Activated CD4-positive, alpha-beta T cell treated with anti-CD3 and anti-CD28 coated beads for 36 hours (primary cell): ENCODE data around the gene LCE1F. TPM values are rescaled to one million over a fixed set of nuclear protein-coding genes. Genes with fewer than 3 reads are reported as not detected.

Source experiments
- ATAC-seq: fragments of 200-7000 bp; cut with Tn5 transposase; one replicate; pipeline ENCODE4 v1.10.0; 2021; ENCODE audit warnings: mild to moderate bottlenecking, moderate library complexity
- CTCF ChIA-PET: fragments of 350-600 bp; sonication (Branson Sonifier 250); formaldehyde crosslinking; loops from one replicate; lab custom pipeline; 2021; ENCODE audit warnings: antibody characterized with exemption; lab: Charles Lee
- POLR2A ChIA-PET: fragments of 350-600 bp; sonication (Branson Sonifier 250); formaldehyde crosslinking; loops from one replicate; lab custom pipeline; 2021; ENCODE audit warnings: antibody characterized with exemption, inconsistent platforms; lab: Charles Lee
- DNase-seq: peaks from one replicate; pipeline ENCODE4 v3.0.0-alpha.2; 2020
- H3K27ac Mint-ChIP-seq: one replicate; pipeline ENCODE4 v1.8.0; 2021; ENCODE audit warnings: mixed read lengths
- H3K27me3 Mint-ChIP-seq: one replicate; pipeline ENCODE4 v1.8.0; 2021; ENCODE audit warnings: mixed read lengths
- H3K36me3 Mint-ChIP-seq: one replicate; pipeline ENCODE4 v1.8.0; 2021; ENCODE audit warnings: low read depth, mixed read lengths
- H3K4me1 Mint-ChIP-seq: one replicate; pipeline ENCODE4 v1.8.0; 2021; ENCODE audit warnings: mixed read lengths
- H3K4me3 Mint-ChIP-seq: one replicate; pipeline ENCODE4 v1.8.0; 2021; ENCODE audit warnings: mild to moderate bottlenecking, moderate library complexity, mixed read lengths
- H3K9me3 Mint-ChIP-seq: one replicate; pipeline ENCODE4 v1.8.0; 2021; ENCODE audit warnings: low read depth, mixed read lengths
- intact Hi-C, 2 experiments: fragments of 100-400 bp; cut with DNase I in 1 of 2; cut with micrococcal nuclease in 1 of 2; formaldehyde crosslinking; loops; one replicate each; pipeline versions ENCODE4 v1.14.2 to v1.15.1; 2022 to 2024; cut with DNase I, micrococcal nuclease
- total RNA-seq, 2 experiments: library from RNA; stranded (reverse); gene quantifications; one replicate each; pipeline ENCODE4 v1.2.3, GENCODE V29; 2021

LCE1F gene
- total RNA-seq, 2 experiments from 2014 or later = not detected

- H3K4me1 Mint-ChIP-seq = peaks cover 2% of the 10 kb centered on the region
- H3K4me3 Mint-ChIP-seq = no peak overlapping the region
- peaks cover 34% of the 10 kb centered on the region for H3K27me3 Mint-ChIP-seq
- DNase-seq = no peak
- ChIA-PET POLR2A (no interaction called here), CTCF (interaction anchor here (0.7 to 1.7 kb wide), 2 partner anchors 13 to 18 kb away, joined by 3 to 4 read pairs; no protein-coding TSS in a partner anchor)
- H3K36me3 Mint-ChIP-seq = no peaks in the 10 kb centered on the region
- ATAC-seq = no peak
- no peaks in the 10 kb centered on the region for H3K9me3 Mint-ChIP-seq
- intact Hi-C loops = no loop called here
- no peak overlapping the region for H3K27ac Mint-ChIP-seq
Observed at GRCh38 chr1:152753586-152753985, 21.4 kb upstream of the LCE1F start.

DNA sequence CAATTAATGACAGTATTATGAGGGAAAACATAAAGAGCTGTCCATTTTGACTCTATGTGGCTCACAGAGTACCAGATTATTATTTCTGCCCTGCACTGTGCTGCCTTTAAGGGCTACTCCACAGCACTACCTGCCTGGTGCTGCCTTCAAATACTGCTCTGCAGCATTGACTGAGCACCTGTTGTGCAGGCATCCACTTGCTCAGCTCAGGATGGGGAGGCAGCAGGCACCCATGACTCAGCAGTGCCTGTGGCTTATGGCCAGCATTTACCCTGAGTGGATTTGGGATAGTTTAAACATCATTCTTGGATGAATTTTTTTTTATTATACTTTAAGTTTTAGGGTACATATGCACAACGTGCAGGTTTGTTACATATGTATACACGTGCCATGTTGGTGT lies 18.1 kb upstream of the LCE1F start:
- H3K4me3 Mint-ChIP-seq = no peak overlapping the region
- H3K27me3 Mint-ChIP-seq = peaks cover 20% of the 10 kb centered on the region
- ChIA-PET POLR2A (no interaction called here), CTCF (no interaction called here)
- no peak overlapping the region for H3K27ac Mint-ChIP-seq
- no peaks in the 10 kb centered on the region for H3K36me3 Mint-ChIP-seq
- peaks cover 2% of the 10 kb centered on the region for H3K4me1 Mint-ChIP-seq
- no peaks in the 10 kb centered on the region for H3K9me3 Mint-ChIP-seq
- intact Hi-C loops = no loop called here
- no peak for DNase-seq
- ATAC-seq = no peak

DNA sequence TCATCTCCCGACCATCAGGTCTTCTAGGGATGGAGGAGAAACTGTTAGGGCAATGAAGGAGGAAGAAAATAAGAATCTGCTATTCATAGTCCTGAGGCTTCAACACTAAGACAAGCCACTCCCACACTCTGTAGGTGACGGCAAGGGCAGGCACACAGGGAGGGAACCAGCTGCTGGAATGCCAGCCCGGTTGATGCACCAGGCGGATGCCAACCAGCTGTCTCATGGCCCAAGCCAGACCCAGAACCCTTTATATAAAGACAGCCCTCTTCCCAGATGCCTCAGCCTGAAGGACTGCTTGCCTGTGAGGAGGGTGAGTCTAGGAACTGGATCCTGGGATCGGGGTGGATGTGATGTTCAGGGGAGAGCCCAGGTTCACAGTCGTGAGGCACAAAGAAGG lies 17.2 kb upstream of the LCE1F start, which contains the start of gene KPRP:
Gene KPRP, plus strand, starts transcription at position 279 of the 400 bp plus-strand sequence. CDS start 1,564 bp downstream, outside the sequence.
- Mint-ChIP-seq H3K36me3 (no peaks in the 10 kb centered on the region), H3K27ac (no peak within 1 kb of the TSS), H3K27me3 (peaks cover 15% of the 10 kb centered on the region), H3K9me3 (no peaks in the 10 kb centered on the region), H3K4me1 (no peaks in the 10 kb centered on the region), H3K4me3 (no peak within 1 kb of the TSS)
- ATAC-seq (no peak), DNase-seq (no peak)
- intact Hi-C loops = no loop called here
- CTCF ChIA-PET = no interaction called here
- POLR2A ChIA-PET = no interaction called here

GRCh38 chr1:152758636-152759035 lies 16.3 kb upstream of the LCE1F start:
- Mint-ChIP-seq H3K27me3 (peaks cover 14% of the 10 kb centered on the region), H3K4me3 (no peak overlapping the region), H3K36me3 (no peaks in the 10 kb centered on the region), H3K4me1 (no peaks in the 10 kb centered on the region), H3K9me3 (no peaks in the 10 kb centered on the region), H3K27ac (no peak overlapping the region)
- POLR2A ChIA-PET = no interaction called here
- DNase-seq = no peak
- no peak for ATAC-seq
- intact Hi-C loops = no loop called here
- CTCF ChIA-PET = no interaction called here

DNA sequence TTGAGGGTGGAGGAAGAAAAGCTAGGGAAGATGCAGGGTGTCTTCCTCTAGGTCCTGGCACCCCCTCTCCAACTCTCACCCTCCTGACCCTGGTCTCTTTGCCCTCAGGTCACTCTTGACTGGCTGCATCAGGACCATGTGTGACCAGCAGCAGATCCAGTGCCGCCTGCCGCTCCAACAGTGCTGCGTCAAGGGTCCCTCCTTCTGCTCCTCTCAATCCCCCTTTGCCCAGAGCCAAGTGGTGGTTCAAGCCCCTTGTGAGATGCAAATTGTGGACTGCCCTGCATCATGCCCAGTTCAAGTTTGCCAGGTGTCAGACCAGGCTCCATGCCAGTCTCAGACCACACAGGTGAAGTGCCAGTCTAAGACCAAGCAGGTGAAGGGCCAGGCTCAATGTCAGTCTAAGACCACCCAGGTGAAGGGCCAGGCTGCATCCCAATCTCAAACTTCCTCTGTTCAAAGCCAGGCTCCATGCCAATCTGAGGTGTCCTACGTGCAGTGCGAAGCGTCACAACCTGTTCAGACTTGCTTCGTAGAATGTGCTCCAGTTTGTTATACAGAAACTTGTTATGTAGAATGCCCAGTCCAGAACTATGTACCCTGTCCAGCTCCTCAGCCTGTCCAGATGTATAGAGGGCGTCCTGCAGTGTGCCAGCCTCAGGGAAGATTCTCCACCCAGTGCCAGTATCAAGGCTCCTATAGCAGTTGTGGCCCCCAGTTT lies 15.3 kb upstream of the LCE1F start:
- H3K27ac Mint-ChIP-seq = no peak overlapping the region
- ChIA-PET CTCF (no interaction called here), POLR2A (no interaction called here)
- no peak for DNase-seq
- H3K4me1 Mint-ChIP-seq = no peaks in the 10 kb centered on the region
- H3K9me3 Mint-ChIP-seq = no peaks in the 10 kb centered on the region
- intact Hi-C loops = no loop called here
- no peak for ATAC-seq
- no peaks in the 10 kb centered on the region for H3K36me3 Mint-ChIP-seq
- no peak overlapping the region for H3K4me3 Mint-ChIP-seq
- H3K27me3 Mint-ChIP-seq = peaks cover 11% of the 10 kb centered on the region

DNA sequence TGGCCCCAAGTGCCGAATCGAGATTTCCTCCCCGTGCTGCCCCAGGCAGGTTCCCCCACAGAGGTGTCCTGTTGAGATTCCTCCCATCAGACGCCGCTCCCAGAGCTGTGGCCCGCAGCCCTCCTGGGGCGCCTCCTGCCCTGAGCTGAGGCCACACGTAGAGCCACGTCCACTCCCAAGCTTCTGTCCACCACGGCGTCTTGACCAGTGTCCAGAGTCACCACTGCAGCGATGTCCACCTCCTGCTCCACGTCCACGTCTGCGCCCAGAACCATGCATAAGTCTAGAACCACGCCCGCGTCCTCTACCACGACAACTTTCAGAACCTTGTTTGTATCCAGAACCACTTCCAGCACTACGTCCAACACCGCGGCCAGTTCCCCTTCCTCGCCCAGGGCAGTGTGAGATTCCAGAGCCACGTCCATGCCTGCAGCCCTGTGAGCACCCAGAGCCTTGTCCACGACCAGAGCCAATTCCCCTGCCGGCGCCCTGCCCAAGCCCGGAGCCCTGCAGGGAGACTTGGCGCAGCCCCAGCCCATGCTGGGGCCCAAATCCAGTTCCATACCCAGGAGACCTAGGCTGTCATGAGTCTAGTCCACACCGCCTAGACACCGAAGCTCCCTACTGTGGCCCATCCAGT lies 14.3 kb upstream of the LCE1F start:
- ATAC-seq (no peak), DNase-seq (no peak)
- no peak overlapping the region for H3K27ac Mint-ChIP-seq
- no peaks in the 10 kb centered on the region for H3K9me3 Mint-ChIP-seq
- peaks cover 9% of the 10 kb centered on the region for H3K27me3 Mint-ChIP-seq
- H3K4me1 Mint-ChIP-seq = no peaks in the 10 kb centered on the region
- ChIA-PET CTCF (interaction anchor here (1.1 kb wide), 1 partner anchor 29 kb away, joined by 3 read pairs; no protein-coding TSS in a partner anchor), POLR2A (no interaction called here)
- intact Hi-C loops = no loop called here
- no peaks in the 10 kb centered on the region for H3K36me3 Mint-ChIP-seq
- H3K4me3 Mint-ChIP-seq = no peak overlapping the region

DNA sequence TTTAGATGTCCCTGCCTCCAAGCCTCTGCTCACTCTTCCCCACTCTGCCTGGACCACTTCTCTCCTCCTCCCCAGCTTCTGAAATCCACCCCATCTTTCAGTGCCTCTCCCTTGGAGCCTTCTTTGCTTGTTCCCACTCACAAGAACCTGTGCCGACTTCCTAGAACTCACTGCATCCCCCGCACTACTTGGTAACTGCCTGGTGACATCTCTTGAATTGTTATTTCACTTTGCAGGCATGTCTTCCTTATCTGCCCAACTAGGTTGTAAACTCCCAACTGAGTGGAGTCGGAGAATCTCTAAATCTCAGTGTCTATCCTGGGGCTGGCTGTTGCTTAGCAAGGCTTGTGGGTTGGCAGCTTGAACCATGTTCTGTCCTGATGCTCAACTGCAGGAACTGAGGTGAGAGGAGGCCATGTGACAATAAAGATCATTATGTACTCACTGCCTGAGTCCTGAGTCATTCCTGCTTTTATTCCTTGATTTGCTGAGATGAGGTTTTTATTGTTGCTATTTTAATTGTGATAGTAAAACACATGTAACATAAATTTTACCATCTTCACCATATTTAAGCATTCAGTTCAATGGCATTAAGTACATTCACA lies 13.2 kb upstream of the LCE1F start:
- H3K27me3 Mint-ChIP-seq = peaks cover 5% of the 10 kb centered on the region
- DNase-seq = no peak
- intact Hi-C loops = no loop called here
- no peak overlapping the region for H3K4me3 Mint-ChIP-seq
- ChIA-PET CTCF (no interaction called here), POLR2A (no interaction called here)
- no peak overlapping the region for H3K27ac Mint-ChIP-seq
- no peaks in the 10 kb centered on the region for H3K4me1 Mint-ChIP-seq
- H3K36me3 Mint-ChIP-seq = no peaks in the 10 kb centered on the region
- no peak for ATAC-seq
- H3K9me3 Mint-ChIP-seq = no peaks in the 10 kb centered on the region

DNA sequence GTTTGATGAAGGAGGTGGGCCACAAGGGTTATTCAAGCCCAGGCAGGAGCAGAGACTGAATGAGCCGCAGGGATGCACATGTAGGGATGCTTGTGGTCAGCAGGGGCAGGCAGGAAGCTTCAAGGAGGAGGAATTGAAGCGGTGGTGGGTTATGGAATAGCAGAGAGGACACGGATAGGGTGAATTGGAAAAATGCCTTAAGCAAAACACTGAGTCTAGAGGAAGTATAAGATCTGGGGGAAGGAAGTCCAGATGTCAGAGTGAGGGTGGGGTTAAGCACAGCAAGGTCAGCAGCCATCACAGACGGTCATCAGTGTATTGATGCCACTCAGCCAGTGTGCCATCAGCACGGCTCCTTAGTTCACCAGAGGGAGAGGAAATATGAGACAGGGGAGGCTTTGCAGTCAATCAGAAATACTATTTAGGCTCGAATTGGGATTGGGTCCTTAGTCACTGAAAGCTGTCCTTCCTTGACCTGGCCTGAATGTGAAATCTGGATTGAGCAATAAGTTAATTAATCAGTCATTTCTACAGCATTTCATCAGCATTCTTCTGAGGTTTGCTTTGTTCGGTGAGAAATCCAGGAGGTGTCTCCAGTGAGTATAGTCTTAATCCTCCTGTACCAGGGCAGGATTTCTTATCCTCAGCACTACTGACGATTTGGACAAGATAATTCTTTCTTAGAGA lies 6.0 kb upstream of the LCE1F start:
- Mint-ChIP-seq H3K36me3 (no peaks in the 10 kb centered on the region), H3K9me3 (no peaks in the 10 kb centered on the region), H3K4me3 (no peak overlapping the region), H3K27me3 (peaks cover 14% of the 10 kb centered on the region), H3K4me1 (no peaks in the 10 kb centered on the region), H3K27ac (no peak overlapping the region)
- ChIA-PET CTCF (interaction anchor here (0.7 kb wide), 1 partner anchor 185 kb away, joined by 3 read pairs; no protein-coding TSS in a partner anchor), POLR2A (no interaction called here)
- DNase-seq (no peak), ATAC-seq (no peak)
- intact Hi-C loops = no loop called here

GRCh38 chr1:152770411-152770810 lies 4.5 kb upstream of the LCE1F start:
- POLR2A ChIA-PET = no interaction called here
- Mint-ChIP-seq H3K27ac (no peak overlapping the region), H3K36me3 (no peaks in the 10 kb centered on the region), H3K4me3 (no peak overlapping the region), H3K4me1 (no peaks in the 10 kb centered on the region), H3K27me3 (peaks cover 14% of the 10 kb centered on the region), H3K9me3 (no peaks in the 10 kb centered on the region)
- DNase-seq (no peak), ATAC-seq (no peak)
- intact Hi-C loops = no loop called here
- CTCF ChIA-PET = no interaction called here

GRCh38 chr1:152776361-152776760 lies 1.4 kb downstream of the LCE1F start:
- POLR2A ChIA-PET = no interaction called here
- intact Hi-C loops = no loop called here
- CTCF ChIA-PET = no interaction called here

DNA sequence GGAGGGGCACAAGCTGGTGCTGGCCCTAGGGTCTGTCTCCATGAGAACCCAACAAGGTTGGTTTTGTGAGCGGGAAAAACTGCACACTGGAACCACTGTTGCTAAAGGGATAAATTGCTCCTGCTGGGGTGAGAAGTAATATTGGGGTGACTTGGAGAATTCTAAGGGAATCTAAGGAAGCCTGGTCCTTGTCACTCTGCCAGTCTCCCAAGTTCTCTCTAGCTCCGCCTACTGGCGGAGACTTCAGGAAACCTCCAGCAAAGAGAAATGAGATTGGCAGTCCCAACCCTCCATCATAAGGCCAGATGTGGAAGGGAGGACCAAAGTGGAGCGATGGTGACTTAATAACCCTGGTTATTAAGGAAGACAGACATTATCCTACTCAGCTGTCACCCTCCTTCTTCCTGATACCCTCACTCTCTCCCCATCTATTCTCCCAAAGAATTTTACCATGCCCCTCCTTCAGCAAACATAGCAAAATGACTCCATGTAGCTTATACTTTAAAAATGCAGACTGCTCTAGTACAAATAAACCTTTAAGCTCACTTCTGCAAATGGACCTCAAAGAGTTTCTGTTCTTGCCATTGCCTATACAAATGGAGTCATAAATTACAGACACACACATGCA lies 2.7 kb downstream of the LCE1F start:
- Mint-ChIP-seq H3K4me3 (no peak overlapping the region), H3K4me1 (no peaks in the 10 kb centered on the region), H3K27ac (no peak overlapping the region), H3K36me3 (no peaks in the 10 kb centered on the region), H3K9me3 (no peaks in the 10 kb centered on the region), H3K27me3 (peaks cover 16% of the 10 kb centered on the region)
- peak; percentile 10 for DNase-seq
- intact Hi-C loops = no loop called here
- ChIA-PET POLR2A (no interaction called here), CTCF (interaction anchor here (0.6 to 0.8 kb wide), 2 partner anchors 118 to 467 kb away, joined by 3 to 4 read pairs; no protein-coding TSS in a partner anchor)
- ATAC-seq = no peak

More at GRCh38 chr1:152776361-152776760, 1.4 kb downstream of the LCE1F start:
- Mint-ChIP-seq H3K27ac (no peak overlapping the region), H3K27me3 (peaks cover 19% of the 10 kb centered on the region), H3K36me3 (no peaks in the 10 kb centered on the region), H3K4me1 (no peaks in the 10 kb centered on the region), H3K4me3 (no peak overlapping the region), H3K9me3 (no peaks in the 10 kb centered on the region)
- DNase-seq (no peak), ATAC-seq (no peak)
